ENCODE measurements around the gene BRAP.
"Not testable (repeated sequence)": the region's sequence is repeated elsewhere in the genome, so short reads cannot be mapped to it uniquely, and the experiment has no call there.

BRAP gene

DNA sequence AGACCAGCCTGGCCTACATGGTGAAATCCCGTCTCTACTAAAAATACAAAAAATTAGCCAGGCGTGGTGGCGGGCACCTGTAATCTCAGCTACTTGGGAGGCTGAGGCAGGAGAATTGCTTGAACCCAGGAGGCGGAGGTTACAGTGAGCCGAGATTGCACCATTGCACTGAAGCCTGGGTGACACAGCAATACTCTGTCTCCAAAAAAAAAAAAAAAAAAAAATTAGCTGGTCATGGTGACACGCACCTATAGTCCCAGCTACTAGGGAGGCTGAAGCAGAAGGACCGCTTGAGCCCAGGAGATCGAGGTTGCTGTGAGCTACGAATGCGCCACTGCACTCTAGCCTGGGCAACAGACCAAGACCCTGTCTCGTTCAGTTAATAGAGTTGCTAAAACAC, 82.9 kb downstream of the BRAP start:
- H3K4me3 Mint-ChIP-seq; H3K27ac Mint-ChIP-seq; DNase-seq (ENCODE audit: low spot score in 2 of 2); H3K9me3 Mint-ChIP-seq; H3K36me3 Mint-ChIP-seq; ATAC-seq; H3K4me1 Mint-ChIP-seq: not testable (repeated sequence)

DNA sequence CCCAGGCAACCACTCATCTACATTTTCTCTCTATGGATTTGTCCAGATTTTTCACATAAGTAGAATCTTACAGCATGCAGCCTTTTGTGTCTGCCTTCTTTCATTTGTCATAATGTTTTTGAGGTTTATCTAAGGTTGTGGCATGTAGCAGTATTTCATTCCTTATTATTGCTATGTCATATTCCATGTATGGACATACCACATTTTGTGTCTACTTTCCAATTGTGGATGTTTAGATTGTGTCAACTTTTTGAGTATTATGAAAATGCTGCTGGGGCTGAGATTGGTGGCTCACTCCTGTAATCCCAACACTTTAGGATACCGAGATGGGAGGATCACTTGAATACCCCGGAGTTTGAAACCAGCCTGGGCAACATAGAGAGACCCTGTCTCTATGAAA, 83.4 kb downstream of the BRAP start:
- Mint-ChIP-seq H3K4me3 (no peak overlapping the region), H3K27ac (no peak overlapping the region), H3K9me3 (no peaks in the 10 kb centered on the region), H3K4me1 (peaks cover 11% of the 10 kb centered on the region), H3K36me3 (peaks cover 10% of the 10 kb centered on the region)
- DNase-seq (ENCODE audit: low spot score in 2 of 2) (no peak), ATAC-seq (no peak)

DNA sequence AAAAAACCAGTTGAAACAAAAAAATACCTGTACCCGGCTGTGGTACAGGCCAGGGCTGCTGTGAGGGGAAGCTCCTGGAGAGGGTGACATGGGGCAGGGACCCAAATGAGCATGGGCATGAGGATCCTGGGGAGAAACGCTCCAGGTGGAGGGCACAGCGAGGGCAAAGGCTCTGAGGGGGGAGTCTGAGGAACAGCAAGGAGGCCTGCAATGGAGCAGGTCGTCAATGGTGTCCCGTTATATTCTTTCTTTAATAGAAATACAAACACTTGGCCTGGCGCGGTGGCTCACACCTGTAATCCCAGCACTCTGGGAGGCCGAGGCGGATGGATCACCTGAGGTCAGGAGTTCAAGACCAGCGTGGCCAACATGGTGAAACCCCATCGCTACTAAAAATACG, 84.8 kb downstream of the BRAP start:
- not testable (repeated sequence) for H3K9me3 Mint-ChIP-seq; H3K27ac Mint-ChIP-seq; H3K4me3 Mint-ChIP-seq; ATAC-seq; DNase-seq (ENCODE audit: low spot score in 2 of 2)
- Mint-ChIP-seq H3K4me1 (peaks cover 20% of the 10 kb centered on the region), H3K36me3 (peaks cover 15% of the 10 kb centered on the region)

DNA sequence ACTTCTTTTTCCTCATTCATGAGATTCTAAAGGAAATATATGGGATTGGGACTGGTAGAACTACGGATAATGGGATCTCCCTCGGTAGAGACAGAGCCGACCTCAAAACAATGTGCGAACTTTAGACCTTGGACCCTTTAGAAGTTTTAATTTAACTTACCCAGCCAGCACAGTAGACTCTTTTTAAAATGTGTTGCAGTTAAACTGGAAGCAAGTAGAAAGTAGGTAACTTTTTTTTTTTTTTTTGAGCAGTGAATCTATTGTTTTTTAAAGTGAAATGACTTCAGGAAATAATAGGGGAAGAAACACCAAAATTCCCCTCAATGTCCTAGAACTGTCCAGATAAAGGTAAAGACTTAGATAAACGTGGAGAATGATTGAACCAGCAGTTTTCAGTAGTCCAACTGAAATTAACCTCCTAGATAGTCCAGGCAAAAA, 85.5 kb downstream of the BRAP start:
- no peaks in the 10 kb centered on the region for H3K9me3 Mint-ChIP-seq
- no peak for DNase-seq (ENCODE audit: low spot score in 2 of 2)
- H3K4me1 Mint-ChIP-seq = peaks cover 22% of the 10 kb centered on the region
- H3K4me3 Mint-ChIP-seq = peak overlapping the region; percentile 85
- no peak for ATAC-seq
- H3K27ac Mint-ChIP-seq = peak overlapping the region; percentile 90
- H3K36me3 Mint-ChIP-seq = peaks cover 15% of the 10 kb centered on the region

GRCh38 chr12:111599453-111600204, 86.1 kb downstream of the BRAP start:
- H3K4me3 Mint-ChIP-seq = peak overlapping the region; percentile 85
- peaks cover 15% of the 10 kb centered on the region for H3K36me3 Mint-ChIP-seq
- H3K27ac Mint-ChIP-seq = peak overlapping the region; percentile 90
- DNase-seq (ENCODE audit: low spot score in 2 of 2) (peak; percentile 82 to 97), ATAC-seq (peak; percentile 91)
- H3K4me1 Mint-ChIP-seq = peaks cover 28% of the 10 kb centered on the region
- H3K9me3 Mint-ChIP-seq = no peaks in the 10 kb centered on the region

GRCh38 chr12:111598637-111599452, 86.9 kb downstream of the BRAP start, which contains the start of gene ATXN2:
TSS of gene ATXN2 (minus strand) at chr12:111599315. CDS start at chr12:111599034, 281 bp downstream.
- DNase-seq (ENCODE audit: low spot score in 2 of 2) (no peak), ATAC-seq (peak; percentile 74)
- Mint-ChIP-seq H3K4me3 (peak within 1 kb of the TSS; percentile 85), H3K4me1 (peaks cover 34% of the 10 kb centered on the region), H3K27ac (peak within 1 kb of the TSS; percentile 90), H3K36me3 (peaks cover 15% of the 10 kb centered on the region), H3K9me3 (no peaks in the 10 kb centered on the region)

- H3K27ac Mint-ChIP-seq = peak overlapping the region; percentile 90
- H3K4me1 Mint-ChIP-seq = peaks cover 36% of the 10 kb centered on the region
- peak overlapping the region; percentile 85 for H3K4me3 Mint-ChIP-seq
- DNase-seq (ENCODE audit: low spot score in 2 of 2) = peak; percentile 19 to 69
- ATAC-seq = peak; percentile 3
- no peaks in the 10 kb centered on the region for H3K9me3 Mint-ChIP-seq
- peaks cover 15% of the 10 kb centered on the region for H3K36me3 Mint-ChIP-seq
Measured at GRCh38 chr12:111597831-111598636, 87.7 kb downstream of the BRAP start.

DNA sequence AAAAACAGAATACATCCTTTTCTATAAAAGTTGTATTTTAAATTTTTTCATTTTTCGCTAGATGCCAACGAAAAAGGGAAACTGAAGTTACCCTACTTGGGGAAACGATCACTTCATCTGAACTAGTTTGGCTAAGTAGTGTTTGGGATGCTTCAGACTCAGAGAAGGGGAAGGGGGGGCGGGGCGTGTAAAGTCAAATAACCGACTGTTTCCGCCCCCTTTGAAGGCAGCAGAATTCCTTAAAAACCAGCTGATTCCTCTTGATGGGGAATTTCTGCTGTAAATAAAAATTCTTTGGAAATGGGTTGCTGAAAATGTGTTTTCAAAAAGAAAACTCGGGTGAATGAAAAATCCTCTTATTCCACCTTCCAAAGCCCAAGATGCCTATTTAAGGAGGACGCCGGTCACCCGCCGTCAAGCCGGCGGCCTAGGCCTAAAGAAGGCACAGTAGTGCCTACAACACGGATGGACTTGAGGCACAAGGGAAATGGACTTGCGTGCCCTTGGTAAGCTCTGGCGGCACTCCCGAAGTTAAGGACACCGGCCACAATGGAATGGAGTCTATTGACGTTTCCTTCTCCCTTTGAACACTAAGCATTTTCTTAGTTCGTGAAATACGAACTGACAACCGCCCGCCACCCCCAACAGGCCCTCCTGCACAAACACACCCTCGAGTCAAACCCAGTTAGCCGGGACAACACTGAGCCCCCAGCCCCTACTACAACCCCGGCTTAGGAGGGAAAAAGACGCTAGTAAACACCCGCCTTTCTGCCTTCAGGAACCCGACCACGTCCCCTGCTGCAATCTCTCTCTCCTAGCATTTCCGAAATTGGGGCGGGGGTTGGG, 88.5 kb downstream of the BRAP start:
- DNase-seq (ENCODE audit: low spot score in 2 of 2) = peak in 1 of 2 donors; percentile 62
- ATAC-seq = no peak
- peaks cover 36% of the 10 kb centered on the region for H3K4me1 Mint-ChIP-seq
- H3K9me3 Mint-ChIP-seq = no peaks in the 10 kb centered on the region
- peak overlapping the region; percentile 90 for H3K27ac Mint-ChIP-seq
- peak overlapping the region; percentile 85 for H3K4me3 Mint-ChIP-seq
- H3K36me3 Mint-ChIP-seq = peaks cover 15% of the 10 kb centered on the region

DNA sequence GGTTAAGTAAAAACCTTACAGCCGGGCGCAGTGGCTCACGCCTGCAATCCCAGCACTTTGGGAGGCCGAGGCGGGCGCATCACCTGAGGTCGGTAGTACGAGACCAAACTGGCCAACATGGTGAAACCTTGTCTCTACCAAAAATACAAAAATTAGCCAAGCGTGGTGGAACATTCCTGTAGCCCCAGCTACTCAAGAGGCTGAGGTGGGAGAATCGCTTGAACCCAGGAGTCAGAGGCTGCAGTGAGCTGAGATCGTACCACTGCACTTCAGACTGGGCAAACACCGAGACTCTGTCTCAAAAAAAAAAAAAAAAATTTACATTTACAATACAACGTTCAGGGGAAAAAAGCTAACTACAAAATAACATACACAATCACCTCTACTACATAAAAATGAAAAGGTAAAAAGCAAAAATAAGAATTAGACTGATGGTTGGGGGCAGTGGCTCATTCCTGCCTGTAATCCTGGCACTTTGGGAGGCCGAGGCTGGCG, 90.4 kb downstream of the BRAP start:
- DNase-seq (ENCODE audit: low spot score in 2 of 2); ATAC-seq; H3K9me3 Mint-ChIP-seq: not testable (repeated sequence)
- H3K4me3 Mint-ChIP-seq = peak overlapping the region; percentile 85
- H3K27ac Mint-ChIP-seq = peak overlapping the region; percentile 11
- H3K4me1 Mint-ChIP-seq = peaks cover 35% of the 10 kb centered on the region
- H3K36me3 Mint-ChIP-seq = peaks cover 15% of the 10 kb centered on the region
